Tibial artery (tissue), 4 donors: ENCODE data around the gene C1QL4.
"Not testable (repeated sequence)": the region's sequence is repeated elsewhere in the genome, so short reads cannot be mapped to it uniquely, and the experiment has no call there.

Source experiments
- DNase-seq, 2 donors: peaks; one replicate each; pipeline ENCODE4 v3.0.0-alpha.2; 2019
- H3K27ac ChIP-seq, 2 donors: fragments of 200-600 bp; sonication (generic) in 1 of 2; 1 replicate in 1 of 2; 2 replicates in 1 of 2; pipeline ENCODE4 v1.5.1; 2018 to 2019; ENCODE audit warnings: mild to moderate bottlenecking in 1 of 2
- H3K27me3 ChIP-seq, 2 donors: fragments of 200-600 bp; sonication (generic) in 1 of 2; one replicate each; pipeline versions ENCODE4 v1.5.1 to v1.6.0; 2016 to 2019
- H3K36me3 ChIP-seq, 3 donors: fragments of 200-600 bp; sonication (generic) in 2 of 3; one replicate each; pipeline ENCODE4 v1.5.1; 2016 to 2019; ENCODE audit warnings: mild to moderate bottlenecking in 2 of 3
- H3K4me1 ChIP-seq, 4 donors: fragments of 200-600 bp; sonication (generic) in 2 of 4; 1 replicate in 3 of 4; 2 replicates in 1 of 4; pipeline ENCODE4 v1.5.1; 2016 to 2019
- H3K4me3 ChIP-seq, 2 donors: fragments of 200-600 bp; sonication (generic) in 1 of 2; 1 replicate in 1 of 2; 2 replicates in 1 of 2; pipeline ENCODE4 v1.5.1; 2018 to 2019; ENCODE audit warnings: mild to moderate bottlenecking in 2 of 2
- H3K9me3 ChIP-seq, 3 donors: fragments of 200-600 bp; sonication (generic) in 1 of 3; one replicate each; pipeline ENCODE4 v1.5.1; 2016 to 2019
- intact Hi-C: fragments of 100-400 bp; cut with DNase I; formaldehyde crosslinking; loops from one replicate; pipeline ENCODE4 v1.15.0; 2023; ENCODE audit warnings: low total_unique reads
- TF ChIP-seq, protein P1 (sequence below), 2 experiments: fragments of 200-600 bp in 1 of 2; fragments of 450-650 bp in 1 of 2; IDR thresholded peaks; one replicate each; pipeline ENCODE4 v1.5.1; 2017 to 2019; ENCODE audit warnings: antibody characterized with exemption in 2 of 2, mild to moderate bottlenecking in 1 of 2, moderate library complexity in 1 of 2

The C1QL4 gene

DNA sequence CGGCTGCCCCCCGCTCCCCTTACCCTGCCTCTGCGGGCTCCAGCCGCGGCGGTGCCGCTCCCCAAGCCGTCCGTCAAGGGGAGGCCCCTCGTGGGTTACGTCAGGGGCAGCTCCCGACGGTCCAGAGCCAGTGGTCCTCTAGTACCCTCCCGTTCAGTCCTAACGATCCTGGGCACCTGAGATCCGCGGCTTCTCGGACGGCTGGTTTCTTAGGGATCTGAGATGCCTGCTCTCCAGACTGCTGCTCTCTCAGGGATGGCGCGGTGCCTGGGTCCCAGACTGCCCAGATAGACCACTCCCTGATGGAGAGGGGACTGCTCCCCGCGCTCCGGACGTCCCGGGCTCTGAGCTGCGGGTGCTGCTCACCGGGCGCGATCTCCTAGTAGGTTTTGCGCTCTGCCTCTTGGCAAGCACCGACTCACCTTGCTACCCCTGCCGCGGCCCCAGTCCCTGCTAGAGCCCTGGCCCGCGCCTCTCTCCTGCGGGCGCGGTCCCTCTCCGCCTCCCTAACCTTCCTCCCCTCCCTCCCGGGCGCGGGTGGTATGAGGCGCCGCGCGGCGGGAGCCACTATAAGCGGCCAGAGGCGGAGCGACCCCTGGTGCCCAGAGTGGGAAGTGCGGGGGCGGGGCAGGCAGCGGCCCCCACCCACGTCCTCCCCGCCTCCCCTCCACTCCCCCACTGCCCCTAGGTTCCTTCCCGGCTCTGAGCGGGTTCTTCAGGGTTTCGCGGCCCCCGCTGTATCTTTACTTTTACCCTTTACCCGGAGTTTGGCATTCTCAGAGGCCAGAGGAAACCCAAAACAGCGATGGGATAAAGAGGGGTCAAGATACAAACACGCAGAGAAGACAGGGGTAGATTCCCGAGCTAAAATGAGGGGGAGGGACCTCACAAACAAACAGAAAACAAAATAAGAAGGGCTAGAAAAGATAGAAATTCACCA lies at the start of gene C1QL4:
C1QL4 (minus strand) TSS at position 544 of the 940 bp plus-strand sequence. CDS start 711 bp downstream, outside the sequence.
- H3K4me1 ChIP-seq = peaks cover 0 to 26% (median 11%) of the 10 kb centered on the region in 4 donors
- DNase-seq = peak; percentile 76 to 84
- TF ChIP-seq, protein P1, sequence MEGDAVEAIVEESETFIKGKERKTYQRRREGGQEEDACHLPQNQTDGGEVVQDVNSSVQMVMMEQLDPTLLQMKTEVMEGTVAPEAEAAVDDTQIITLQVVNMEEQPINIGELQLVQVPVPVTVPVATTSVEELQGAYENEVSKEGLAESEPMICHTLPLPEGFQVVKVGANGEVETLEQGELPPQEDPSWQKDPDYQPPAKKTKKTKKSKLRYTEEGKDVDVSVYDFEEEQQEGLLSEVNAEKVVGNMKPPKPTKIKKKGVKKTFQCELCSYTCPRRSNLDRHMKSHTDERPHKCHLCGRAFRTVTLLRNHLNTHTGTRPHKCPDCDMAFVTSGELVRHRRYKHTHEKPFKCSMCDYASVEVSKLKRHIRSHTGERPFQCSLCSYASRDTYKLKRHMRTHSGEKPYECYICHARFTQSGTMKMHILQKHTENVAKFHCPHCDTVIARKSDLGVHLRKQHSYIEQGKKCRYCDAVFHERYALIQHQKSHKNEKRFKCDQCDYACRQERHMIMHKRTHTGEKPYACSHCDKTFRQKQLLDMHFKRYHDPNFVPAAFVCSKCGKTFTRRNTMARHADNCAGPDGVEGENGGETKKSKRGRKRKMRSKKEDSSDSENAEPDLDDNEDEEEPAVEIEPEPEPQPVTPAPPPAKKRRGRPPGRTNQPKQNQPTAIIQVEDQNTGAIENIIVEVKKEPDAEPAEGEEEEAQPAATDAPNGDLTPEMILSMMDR (IDR thresholded peaks at IDR 0.05) = peak; percentile 65 to 99
- peak within 1 kb of the TSS; percentile 23 to 42 for H3K4me3 ChIP-seq
- H3K27ac ChIP-seq = no peak within 1 kb of the TSS
- peaks cover 5 to 78% of the 10 kb centered on the region in 2 donors for H3K27me3 ChIP-seq
- intact Hi-C loops = loop anchor here (5.0 kb wide), 1 partner anchor 45 kb away; no protein-coding TSS in a partner anchor
- no peaks in the 10 kb centered on the region for H3K9me3 ChIP-seq
- H3K36me3 ChIP-seq = no peaks in the 10 kb centered on the region

DNA sequence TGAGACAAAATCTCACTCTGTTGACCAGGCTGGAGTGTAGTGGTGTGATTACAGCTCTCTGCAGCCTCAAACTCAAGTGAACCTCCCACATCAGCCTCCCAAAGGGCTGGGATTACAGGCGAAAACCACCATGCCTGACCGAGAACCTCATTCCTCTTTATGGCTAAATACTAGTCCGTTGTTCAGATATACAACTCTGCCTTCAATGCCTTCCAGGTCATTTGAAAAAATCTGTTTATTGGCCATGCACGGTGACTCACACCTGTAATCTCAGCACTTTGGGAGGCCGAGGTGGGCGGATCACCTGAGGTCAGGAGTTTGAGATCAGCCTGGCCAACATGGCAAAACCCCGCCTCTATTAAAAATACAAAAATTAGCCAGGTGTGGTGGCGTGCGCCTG lies 43.2 kb upstream of the C1QL4 start:
- H3K27me3 ChIP-seq, intact Hi-C loops, H3K27ac ChIP-seq, H3K36me3 ChIP-seq, H3K4me1 ChIP-seq, DNase-seq, H3K9me3 ChIP-seq, H3K4me3 ChIP-seq: not testable (repeated sequence)

DNA sequence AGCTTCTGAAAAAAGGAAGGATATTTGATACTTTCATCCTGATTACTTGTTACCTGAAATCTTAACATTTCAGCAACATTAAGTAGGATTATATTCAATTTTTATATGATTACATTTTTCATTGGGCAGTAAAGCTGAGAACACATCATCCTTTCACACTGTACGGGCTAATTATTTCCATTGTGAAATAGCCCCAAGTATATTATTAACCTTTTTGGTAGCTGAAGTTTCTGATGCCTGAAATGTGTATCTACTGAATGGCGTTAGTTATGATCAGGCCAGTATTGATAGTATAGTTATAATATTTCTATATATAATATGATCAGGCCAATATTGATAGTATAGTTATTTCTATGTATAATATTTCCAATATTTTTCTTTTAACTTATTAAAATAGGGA lies 40.4 kb upstream of the C1QL4 start:
- H3K4me3 ChIP-seq = no peak overlapping the region
- no peaks in the 10 kb centered on the region for H3K9me3 ChIP-seq
- H3K27ac ChIP-seq = no peak overlapping the region
- H3K36me3 ChIP-seq = no peaks in the 10 kb centered on the region
- no peaks in the 10 kb centered on the region for H3K4me1 ChIP-seq
- no peak for DNase-seq
- no peaks in the 10 kb centered on the region for H3K27me3 ChIP-seq
- intact Hi-C loops = no loop called here
- TF ChIP-seq, protein P1 (IDR thresholded peaks at IDR 0.05) = no peak

DNA sequence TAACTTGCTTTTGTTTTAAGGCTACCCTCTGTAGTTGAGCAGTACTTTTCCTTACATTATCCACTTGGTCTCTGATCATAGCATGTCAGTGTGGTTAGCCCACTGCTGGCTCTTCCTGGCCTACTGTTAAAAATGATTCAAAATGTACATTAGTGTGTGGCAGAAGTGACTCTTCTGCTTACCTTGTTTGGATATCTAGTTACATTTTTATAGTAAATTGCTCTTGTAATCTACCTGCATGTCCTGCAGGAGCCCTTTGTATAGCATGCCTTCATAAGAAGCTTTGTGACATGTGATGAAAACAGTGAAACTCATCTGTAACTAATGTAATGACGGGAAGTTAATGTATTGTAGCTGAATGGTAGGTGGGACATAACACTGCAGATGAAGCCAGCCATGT lies 38.4 kb upstream of the C1QL4 start:
- TF ChIP-seq, protein P1 (IDR thresholded peaks at IDR 0.05) = no peak
- no peak overlapping the region for H3K27ac ChIP-seq
- no peaks in the 10 kb centered on the region for H3K9me3 ChIP-seq
- H3K36me3 ChIP-seq = no peaks in the 10 kb centered on the region
- H3K4me1 ChIP-seq = no peaks in the 10 kb centered on the region
- H3K4me3 ChIP-seq = no peak overlapping the region
- no peak for DNase-seq
- H3K27me3 ChIP-seq = no peaks in the 10 kb centered on the region
- intact Hi-C loops = no loop called here

DNA sequence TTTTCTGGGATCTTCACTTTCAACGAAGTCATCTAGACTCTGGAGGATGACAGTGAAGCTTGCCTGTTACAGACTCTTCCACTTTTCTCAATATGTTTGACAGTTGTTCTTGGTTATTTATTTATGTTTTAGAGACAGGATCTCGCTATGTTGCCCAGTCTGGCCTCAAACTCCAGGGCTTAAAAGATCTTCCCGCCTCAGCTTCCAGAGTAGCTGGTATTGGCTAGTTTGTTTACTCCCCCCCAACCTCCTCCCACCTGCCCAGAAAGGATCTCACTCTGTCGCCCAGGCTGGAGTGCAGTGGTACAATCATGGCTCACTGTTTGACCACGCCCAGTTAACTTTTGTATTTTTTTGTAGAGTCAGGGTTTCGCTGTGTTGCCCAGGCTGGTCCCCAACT lies 33.6 kb upstream of the C1QL4 start:
- intact Hi-C loops = no loop called here
- H3K4me3 ChIP-seq = no peak overlapping the region
- no peak overlapping the region for H3K27ac ChIP-seq
- no peak for DNase-seq
- no peaks in the 10 kb centered on the region for H3K36me3 ChIP-seq
- peaks cover 0 to 27% (median 16%) of the 10 kb centered on the region in 4 donors for H3K4me1 ChIP-seq
- no peaks in the 10 kb centered on the region for H3K27me3 ChIP-seq
- H3K9me3 ChIP-seq = no peaks in the 10 kb centered on the region
- TF ChIP-seq, protein P1 (IDR thresholded peaks at IDR 0.05) = no peak
